NCI-H748 (cell line): ENCODE results near the gene CORO6.

Experiments used
- DNase-seq: peaks from one replicate; lab custom pipeline; 2025; ENCODE audit not compliant: unreplicated experiment; lab: John Stamatoyannopoulos, UW

Gene CORO6

DNA sequence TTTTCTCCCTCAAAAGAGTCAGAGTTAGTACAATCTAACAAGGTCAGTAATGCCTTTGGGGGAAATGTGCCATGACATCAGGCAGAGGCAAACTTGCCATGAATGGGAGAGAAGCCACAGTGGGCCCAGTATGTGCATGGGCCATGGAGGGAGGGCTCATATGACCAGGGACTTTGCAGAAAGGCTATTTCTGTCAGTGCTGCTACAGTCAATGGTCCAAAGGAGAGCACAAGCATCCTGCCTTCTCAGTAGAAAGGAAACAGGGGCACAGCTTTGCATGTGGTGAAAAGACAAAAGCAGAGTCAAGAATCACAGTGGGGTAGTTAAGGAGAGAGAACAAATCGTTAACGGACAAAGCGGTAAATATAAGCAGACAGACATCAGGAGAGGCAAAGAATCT is 11.2 kb upstream of the CORO6 start:
- DNase-seq, result no peak

DNA sequence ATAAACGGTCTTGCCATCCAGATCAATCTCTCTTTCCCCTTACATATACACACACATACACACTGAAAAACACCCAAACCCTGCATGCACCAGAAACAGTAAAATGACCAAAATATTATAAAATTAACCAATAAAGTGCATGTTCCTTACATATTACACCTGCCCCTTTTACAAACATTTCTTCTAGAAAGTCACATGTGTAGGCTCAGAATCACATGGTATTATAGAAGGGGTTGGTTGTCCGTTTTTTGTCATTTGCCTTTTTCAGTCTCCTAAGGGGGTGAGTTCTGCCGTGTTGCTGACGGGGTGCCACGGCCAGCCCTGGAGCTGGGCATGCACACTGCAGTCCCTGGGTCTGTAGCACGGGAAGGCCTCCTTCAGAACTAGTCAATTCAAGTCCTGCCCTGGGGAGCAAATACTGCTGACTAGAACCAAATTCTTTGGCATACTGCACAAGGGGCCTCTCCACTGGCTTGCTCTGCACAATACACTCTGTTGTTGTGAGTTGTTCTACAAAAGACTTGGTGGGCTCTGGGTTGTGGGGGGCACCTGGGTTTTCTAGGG is 8.0 kb upstream of the CORO6 start:
- no peak for DNase-seq

DNA sequence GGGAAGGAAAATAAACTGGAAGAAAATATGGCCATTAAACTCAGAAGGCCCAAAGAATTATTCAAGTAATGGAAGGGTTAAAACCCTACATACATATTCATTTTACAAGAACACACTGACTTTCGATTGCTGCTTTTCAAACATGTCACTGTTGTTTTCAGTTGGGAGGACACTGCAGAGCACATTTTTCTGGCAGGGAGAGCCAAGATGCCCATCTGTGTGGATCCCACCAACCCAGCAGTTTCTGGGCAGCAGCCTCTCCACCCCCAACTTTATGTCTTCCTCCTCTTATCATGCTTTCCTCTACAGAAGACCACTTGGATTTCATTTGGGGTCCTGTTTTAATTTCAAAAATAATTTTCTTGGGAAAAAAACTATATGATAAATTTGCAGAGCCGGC is 7.1 kb upstream of the CORO6 start:
- DNase-seq, result no peak

DNA sequence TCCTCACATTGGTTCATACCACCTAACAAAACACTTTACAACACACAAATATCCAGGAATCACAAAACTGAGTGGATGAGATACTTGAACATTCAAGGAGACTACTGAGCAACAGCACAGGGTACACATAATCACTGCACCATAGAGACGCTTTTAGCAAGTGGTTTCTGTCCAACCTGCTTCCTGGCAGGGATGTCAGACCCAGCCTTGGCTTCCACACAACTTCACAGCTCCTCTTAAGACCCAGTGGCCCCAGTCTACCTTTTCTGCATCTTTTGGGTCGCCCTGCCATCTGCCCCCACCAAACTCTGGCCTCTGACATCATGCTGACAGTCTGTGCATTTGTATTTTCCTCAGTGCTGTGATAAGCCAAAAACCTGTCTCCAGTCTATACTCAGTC is 5.9 kb upstream of the CORO6 start:
- no peak for DNase-seq

GRCh38 chr17:29627951-29628350 is 5.2 kb upstream of the CORO6 start:
- DNase-seq, result no peak

GRCh38 chr17:29625037-29625750 is 2.5 kb upstream of the CORO6 start:
- peak; percentile 32 for DNase-seq

- no peak for DNase-seq
Observed at GRCh38 chr17:29624586-29624985, 1.9 kb upstream of the CORO6 start.

- DNase-seq, result no peak
Observed at GRCh38 chr17:29623283-29623647, 553 bp upstream of the CORO6 start.

- no peak for DNase-seq
Observed at GRCh38 chr17:29621751-29622194, 939 bp downstream of the CORO6 start.

- DNase-seq, result no peak
Observed at GRCh38 chr17:29620779-29621500, 1.8 kb downstream of the CORO6 start.

DNA sequence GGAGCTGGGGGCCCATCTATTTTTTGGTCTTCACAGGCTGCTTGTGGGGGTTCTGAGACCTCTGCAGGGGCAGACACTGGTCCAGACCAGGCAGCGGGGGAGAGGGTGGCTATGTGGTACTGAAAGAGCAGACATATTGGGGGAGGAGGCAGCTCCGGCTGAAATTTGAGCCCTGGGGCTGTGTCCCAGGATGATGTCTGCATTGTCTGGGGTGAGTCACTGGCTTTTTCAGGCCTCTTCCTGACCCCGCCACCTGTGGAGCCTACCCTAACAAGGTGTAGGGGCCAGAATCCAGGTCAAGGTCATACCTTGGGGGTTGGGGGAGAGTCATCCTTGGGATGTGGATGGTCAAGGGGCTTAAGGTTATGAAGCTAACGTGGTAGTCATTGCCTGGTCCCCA is 2.4 kb downstream of the CORO6 start:
- no peak for DNase-seq

- DNase-seq, result peak; percentile 55
Observed at GRCh38 chr17:29619251-29619650, 3.5 kb downstream of the CORO6 start.

DNA sequence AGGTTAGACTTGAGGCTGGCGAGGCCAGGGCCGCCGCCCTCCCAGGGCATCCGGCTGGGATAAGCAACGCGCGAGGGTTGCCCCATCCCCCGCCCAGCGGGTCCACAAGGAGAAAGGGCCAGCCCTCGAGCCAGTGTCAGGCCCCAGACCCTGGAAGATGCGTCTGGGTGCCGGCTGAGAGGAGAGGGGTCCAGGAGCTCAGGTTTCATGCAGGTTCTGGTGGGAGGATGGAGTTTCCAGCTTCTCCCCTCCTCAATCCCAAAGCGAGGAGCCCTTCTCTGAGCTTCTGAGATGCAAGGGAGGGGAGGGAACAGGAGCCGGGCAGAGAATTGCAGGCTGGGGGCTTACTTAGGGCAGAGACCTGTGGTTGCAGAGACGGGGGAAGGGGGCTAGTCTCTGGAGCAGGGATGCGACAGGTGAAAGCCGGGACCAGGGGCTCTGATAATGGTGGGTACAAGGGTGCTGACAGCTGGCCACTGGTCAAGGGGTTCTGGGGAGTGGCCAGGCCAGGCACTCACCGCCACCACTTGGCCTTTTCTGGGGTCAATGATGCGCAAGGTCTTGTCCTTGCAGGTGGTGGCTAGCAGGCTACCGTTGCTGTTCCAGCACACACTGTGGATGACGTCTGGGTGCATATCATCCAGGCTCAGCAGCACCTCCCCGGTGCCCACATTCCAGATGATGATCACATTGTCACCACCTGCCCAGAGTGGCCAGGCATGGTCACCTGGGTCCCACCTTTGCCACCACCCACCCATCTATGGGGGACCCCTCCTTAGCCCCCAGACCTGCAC is 4.2 kb downstream of the CORO6 start:
- DNase-seq, result no peak

- peak; percentile 92 for DNase-seq
Observed at GRCh38 chr17:29617481-29618271, 5.0 kb downstream of the CORO6 start.

GRCh38 chr17:29617125-29617480 is 5.6 kb downstream of the CORO6 start:
- DNase-seq, result peak; percentile 93

DNA sequence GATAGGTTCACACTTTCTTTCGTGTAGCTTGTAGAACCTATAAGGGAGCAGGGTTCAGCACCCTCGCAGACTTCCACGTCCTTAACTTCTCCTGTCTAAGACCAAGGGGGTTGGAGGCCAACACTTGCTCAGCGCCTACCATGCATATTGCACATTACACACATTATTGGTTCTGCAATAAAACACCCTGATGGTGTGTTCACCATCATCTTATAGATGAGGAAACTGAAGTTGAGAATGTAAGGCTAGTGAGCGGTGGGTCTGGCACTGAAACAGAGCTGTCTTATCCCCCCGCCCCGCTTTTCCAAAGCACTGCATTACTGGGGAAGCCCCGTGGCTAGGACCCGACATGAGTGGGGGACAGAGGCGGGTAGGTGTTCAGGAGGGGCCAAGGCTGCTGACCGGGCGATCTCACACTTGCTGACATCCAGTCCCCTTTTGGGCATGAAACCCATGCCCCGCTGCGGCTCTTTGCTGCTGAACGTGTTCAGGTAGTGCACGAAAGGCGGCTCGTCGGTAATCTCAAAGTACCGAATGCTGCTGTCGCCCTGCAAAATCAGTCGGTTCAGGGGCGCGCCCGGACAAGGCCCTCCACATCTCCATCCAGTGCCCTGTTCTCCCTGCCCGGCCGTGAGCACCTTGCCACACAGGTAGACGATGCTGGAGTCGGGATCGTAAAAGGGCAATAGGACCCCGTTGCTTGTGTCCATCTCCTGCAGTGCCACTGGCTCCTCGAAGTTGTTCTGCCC is 6.2 kb downstream of the CORO6 start:
- peak; percentile 74 for DNase-seq

DNA sequence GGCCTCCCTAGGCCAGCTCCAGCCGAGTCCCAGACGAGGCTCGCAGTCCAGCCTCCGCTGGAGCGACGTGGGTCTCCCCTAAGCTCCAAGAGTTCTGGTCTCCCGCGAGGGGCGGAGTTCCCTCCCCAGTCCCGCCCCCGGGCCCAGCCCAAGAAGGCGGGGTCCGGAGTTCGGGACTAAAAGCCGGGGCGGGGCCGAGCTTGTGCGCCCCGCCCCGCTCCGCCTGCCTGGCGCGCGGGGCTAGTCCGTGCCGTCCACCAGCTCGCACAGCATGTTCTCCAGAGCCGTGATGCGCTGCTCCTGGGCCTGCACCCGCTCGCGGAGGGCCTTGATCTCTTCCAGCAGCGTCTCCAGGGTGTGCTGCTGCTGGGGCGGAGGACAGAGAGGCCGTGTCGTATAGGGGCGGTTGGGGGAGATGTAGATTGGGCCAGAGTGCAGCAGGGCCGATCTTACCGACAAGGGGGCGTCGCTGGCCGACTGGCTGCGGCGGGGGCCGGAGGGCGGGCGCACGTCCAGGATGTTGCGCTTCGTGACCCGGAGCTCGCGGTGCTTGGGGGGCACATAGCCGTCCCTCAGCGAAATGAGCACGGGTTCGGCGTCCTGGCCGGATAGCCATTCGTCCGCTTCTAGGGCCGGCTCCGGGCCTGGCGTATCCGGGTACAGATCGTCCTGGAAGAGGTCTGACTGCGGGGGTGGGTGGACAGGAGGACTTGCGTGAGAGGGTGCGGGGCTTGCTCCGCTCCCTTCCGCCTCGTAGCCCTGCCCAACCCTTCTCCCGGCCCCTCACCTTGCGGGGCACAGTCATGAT is 7.0 kb downstream of the CORO6 start:
- DNase-seq, result peak; percentile 94

DNA sequence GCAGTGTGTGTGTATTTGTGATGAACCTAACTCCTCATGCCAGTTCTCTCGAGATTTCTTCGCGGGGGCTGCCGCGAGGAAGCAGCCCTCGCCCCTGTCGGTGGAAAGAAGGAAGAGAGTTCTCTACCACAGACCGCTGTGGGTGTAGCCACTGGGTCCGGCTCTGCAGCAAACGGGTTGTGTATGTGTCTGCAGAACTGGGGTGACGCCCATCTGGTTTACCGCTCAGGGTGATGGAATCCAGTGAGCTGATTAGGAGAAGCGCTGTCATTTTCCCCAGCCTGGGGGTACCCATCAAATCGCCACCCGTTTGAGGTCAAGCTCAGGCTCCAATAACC is 7.7 kb downstream of the CORO6 start:
- peak; percentile 48 for DNase-seq

GRCh38 chr17:29614349-29615047 is 8.2 kb downstream of the CORO6 start:
- no peak for DNase-seq
